ENCODE measurements around the gene RNF114.
"Not testable (repeated sequence)": the region's sequence is repeated elsewhere in the genome, so short reads cannot be mapped to it uniquely, and the experiment has no call there.

RNF114 gene

GRCh38 chr20:49893242-49894072, 42.7 kb upstream of the RNF114 start:
- Histone ChIP-seq H3K4me1 (ENCODE audit: control insufficient read depth, insufficient read depth, low read length) (no peaks in the 10 kb centered on the region), H3K27ac (ENCODE audit: low read depth, low read length) (no peak overlapping the region), H3K36me3 (ENCODE audit: control insufficient read depth, insufficient read depth, low read length) (no peaks in the 10 kb centered on the region), H3K9ac (ENCODE audit: low read length) (no peak overlapping the region), H3K4me3 (ENCODE audit: low read length) (peak overlapping the region; percentile 13), H3K27me3 (ENCODE audit: control insufficient read depth, insufficient read depth, low read length) (no peaks in the 10 kb centered on the region)

- H3K9ac ChIP-seq (ENCODE audit: low read length): no peak overlapping the region
- H3K36me3 ChIP-seq (ENCODE audit: control insufficient read depth, insufficient read depth, low read length): no peaks in the 10 kb centered on the region
- H3K4me1 ChIP-seq (ENCODE audit: control insufficient read depth, insufficient read depth, low read length): no peaks in the 10 kb centered on the region
Observed at GRCh38 chr20:49894073-49894470, 42.1 kb upstream of the RNF114 start.

GRCh38 chr20:49895474-49896093, 40.6 kb upstream of the RNF114 start:
- not testable (repeated sequence) for H3K4me1 ChIP-seq (ENCODE audit: control insufficient read depth, insufficient read depth, low read length); H3K4me3 ChIP-seq (ENCODE audit: low read length); H3K27ac ChIP-seq (ENCODE audit: low read depth, low read length); H3K9ac ChIP-seq (ENCODE audit: low read length); H3K27me3 ChIP-seq (ENCODE audit: control insufficient read depth, insufficient read depth, low read length); H3K36me3 ChIP-seq (ENCODE audit: control insufficient read depth, insufficient read depth, low read length)

More at GRCh38 chr20:49894073-49894470, 42.1 kb upstream of the RNF114 start:
- no peak overlapping the region for H3K27ac ChIP-seq (ENCODE audit: low read depth, low read length)
- H3K27me3 ChIP-seq (ENCODE audit: control insufficient read depth, insufficient read depth, low read length): no peaks in the 10 kb centered on the region
- H3K4me3 ChIP-seq (ENCODE audit: low read length): peak overlapping the region; percentile 13

- no peaks in the 10 kb centered on the region for H3K36me3 ChIP-seq (ENCODE audit: control insufficient read depth, insufficient read depth, low read length)
- H3K9ac ChIP-seq (ENCODE audit: low read length): no peak overlapping the region
- H3K4me1 ChIP-seq (ENCODE audit: control insufficient read depth, insufficient read depth, low read length): peaks cover 1% of the 10 kb centered on the region
- no peak overlapping the region for H3K27ac ChIP-seq (ENCODE audit: low read depth, low read length)
- H3K4me3 ChIP-seq (ENCODE audit: low read length): no peak overlapping the region
- H3K27me3 ChIP-seq (ENCODE audit: control insufficient read depth, insufficient read depth, low read length): no peaks in the 10 kb centered on the region
Observed at GRCh38 chr20:49896204-49896603, 40.0 kb upstream of the RNF114 start.

GRCh38 chr20:49899541-49900383, 36.4 kb upstream of the RNF114 start:
- Histone ChIP-seq H3K4me1 (ENCODE audit: control insufficient read depth, insufficient read depth, low read length) (peaks cover 5% of the 10 kb centered on the region), H3K27ac (ENCODE audit: low read depth, low read length) (no peak overlapping the region), H3K36me3 (ENCODE audit: control insufficient read depth, insufficient read depth, low read length) (peaks cover 10% of the 10 kb centered on the region), H3K4me3 (ENCODE audit: low read length) (no peak overlapping the region), H3K27me3 (ENCODE audit: control insufficient read depth, insufficient read depth, low read length) (no peaks in the 10 kb centered on the region), H3K9ac (ENCODE audit: low read length) (no peak overlapping the region)

GRCh38 chr20:49901588-49901987, 34.6 kb upstream of the RNF114 start:
- Histone ChIP-seq H3K27ac (ENCODE audit: low read depth, low read length) (no peak overlapping the region), H3K9ac (ENCODE audit: low read length) (no peak overlapping the region), H3K4me3 (ENCODE audit: low read length) (no peak overlapping the region)

GRCh38 chr20:49904440-49905214, 31.6 kb upstream of the RNF114 start:
- H3K9ac ChIP-seq (ENCODE audit: low read length): no peak overlapping the region
- H3K4me3 ChIP-seq (ENCODE audit: low read length): no peak overlapping the region
- no peak overlapping the region for H3K27ac ChIP-seq (ENCODE audit: low read depth, low read length)
- peaks cover 31% of the 10 kb centered on the region for H3K36me3 ChIP-seq (ENCODE audit: control insufficient read depth, insufficient read depth, low read length)
- H3K4me1 ChIP-seq (ENCODE audit: control insufficient read depth, insufficient read depth, low read length): peaks cover 5% of the 10 kb centered on the region
- H3K27me3 ChIP-seq (ENCODE audit: control insufficient read depth, insufficient read depth, low read length): no peaks in the 10 kb centered on the region

More at GRCh38 chr20:49901588-49901987, 34.6 kb upstream of the RNF114 start:
- Histone ChIP-seq H3K36me3 (ENCODE audit: control insufficient read depth, insufficient read depth, low read length) (peaks cover 23% of the 10 kb centered on the region), H3K27me3 (ENCODE audit: control insufficient read depth, insufficient read depth, low read length) (no peaks in the 10 kb centered on the region), H3K4me1 (ENCODE audit: control insufficient read depth, insufficient read depth, low read length) (peaks cover 5% of the 10 kb centered on the region)

- Histone ChIP-seq H3K4me1 (ENCODE audit: control insufficient read depth, insufficient read depth, low read length) (peaks cover 5% of the 10 kb centered on the region), H3K9ac (ENCODE audit: low read length) (no peak overlapping the region), H3K4me3 (ENCODE audit: low read length) (no peak overlapping the region), H3K27ac (ENCODE audit: low read depth, low read length) (no peak overlapping the region), H3K36me3 (ENCODE audit: control insufficient read depth, insufficient read depth, low read length) (peaks cover 31% of the 10 kb centered on the region), H3K27me3 (ENCODE audit: control insufficient read depth, insufficient read depth, low read length) (no peaks in the 10 kb centered on the region)
Observed at GRCh38 chr20:49905415-49906091, 30.6 kb upstream of the RNF114 start.

GRCh38 chr20:49906101-49906604, 30.0 kb upstream of the RNF114 start:
- Histone ChIP-seq H3K9ac (ENCODE audit: low read length) (no peak overlapping the region), H3K36me3 (ENCODE audit: control insufficient read depth, insufficient read depth, low read length) (peaks cover 31% of the 10 kb centered on the region), H3K27me3 (ENCODE audit: control insufficient read depth, insufficient read depth, low read length) (no peaks in the 10 kb centered on the region), H3K4me3 (ENCODE audit: low read length) (no peak overlapping the region), H3K4me1 (ENCODE audit: control insufficient read depth, insufficient read depth, low read length) (peaks cover 5% of the 10 kb centered on the region), H3K27ac (ENCODE audit: low read depth, low read length) (no peak overlapping the region)

GRCh38 chr20:49906615-49907154, 29.5 kb upstream of the RNF114 start:
- Histone ChIP-seq H3K27ac (ENCODE audit: low read depth, low read length) (no peak overlapping the region), H3K27me3 (ENCODE audit: control insufficient read depth, insufficient read depth, low read length) (no peaks in the 10 kb centered on the region), H3K4me3 (ENCODE audit: low read length) (no peak overlapping the region), H3K4me1 (ENCODE audit: control insufficient read depth, insufficient read depth, low read length) (no peaks in the 10 kb centered on the region), H3K36me3 (ENCODE audit: control insufficient read depth, insufficient read depth, low read length) (peaks cover 31% of the 10 kb centered on the region), H3K9ac (ENCODE audit: low read length) (no peak overlapping the region)

All from rectal smooth muscle tissue (tissue), 1 donor.